IPS-NIHi11 (cell line): ENCODE measurements around the gene ZNF667.

Source experiments
- DNase-seq: peaks from one replicate; pipeline ENCODE4 v3.0.0; 2012; ENCODE audit warnings: mixed read lengths, low spot score

Gene ZNF667

GRCh38 chr19:56393119-56394012 lies 83.8 kb downstream of the ZNF667 start, which contains the start of gene ZNF582:
Gene ZNF582, minus strand, starts transcription at chr19:56393534. Its CDS starts 1,782 bp downstream, at chr19:56391752.
- peak; percentile 98 for DNase-seq
